H7 (cell line): ENCODE data around the gene TMPRSS11A. TPM values are rescaled to one million over a fixed set of nuclear protein-coding genes. Genes with fewer than 3 reads are reported as not detected.

Source experiments
- DNase-seq: peaks from one replicate; pipeline ENCODE4 v3.0.0; 2012
- H3K27me3 ChIP-seq: 2 replicates; pipeline ENCODE4 v1.6.0; 2011; ENCODE audit warnings: mild to moderate bottlenecking, low read length; ENCODE audit not compliant: control insufficient read depth, insufficient read depth
- H3K36me3 ChIP-seq: replicated peaks from 2 replicates; pipeline ENCODE4 v1.5.1; 2011; ENCODE audit warnings: low read length; ENCODE audit not compliant: control insufficient read depth, insufficient read depth
- H3K4me3 ChIP-seq: 2 replicates; pipeline ENCODE4 v1.5.1; 2011; ENCODE audit warnings: low read depth, mild to moderate bottlenecking, control low read depth, low read length, moderate library complexity; ENCODE audit not compliant: insufficient read depth
- total RNA-seq: library from RNA; depleted of rRNA; stranded (reverse); fragments of >200 nt; shearing (Covaris generic); gene quantifications from 2 replicates; pipeline ENCODE4 v1.2.3, GENCODE V29; 2014; rRNA removed

TMPRSS11A gene
- total RNA-seq, 1 experiment from 2014 or later, result 0.21 TPM

- Histone ChIP-seq H3K4me3 (no peak overlapping the region), H3K27me3 (no peaks in the 10 kb centered on the region)
- DNase-seq, result no peak
Measured at GRCh38 chr4:67873116-67873515, 90.2 kb downstream of the TMPRSS11A start.

GRCh38 chr4:67871867-67872266 lies 91.4 kb downstream of the TMPRSS11A start:
- Histone ChIP-seq H3K27me3 (no peaks in the 10 kb centered on the region), H3K4me3 (no peak overlapping the region)
- peak; percentile 27 for DNase-seq

More at GRCh38 chr4:67873116-67873515, 90.2 kb downstream of the TMPRSS11A start:
- no peaks in the 10 kb centered on the region for H3K36me3 ChIP-seq

GRCh38 chr4:67869580-67870190 lies 93.6 kb downstream of the TMPRSS11A start:
- Histone ChIP-seq H3K36me3 (no peaks in the 10 kb centered on the region), H3K27me3 (no peaks in the 10 kb centered on the region)

More at GRCh38 chr4:67871867-67872266, 91.4 kb downstream of the TMPRSS11A start:
- H3K36me3 ChIP-seq, result no peaks in the 10 kb centered on the region

GRCh38 chr4:67861513-67861912 lies 101.8 kb downstream of the TMPRSS11A start:
- H3K4me3 ChIP-seq, result no peak overlapping the region
- DNase-seq, result no peak
- H3K36me3 ChIP-seq, result no peaks in the 10 kb centered on the region
- H3K27me3 ChIP-seq, result no peaks in the 10 kb centered on the region

More at GRCh38 chr4:67869580-67870190, 93.6 kb downstream of the TMPRSS11A start:
- H3K4me3 ChIP-seq, result no peak overlapping the region
- no peak for DNase-seq

Other genes starting within 250 kb of the TMPRSS11A start
- not detected in 2 replicates for gene GNRHR, start 209.1 kb downstream of the TMPRSS11A start, total RNA-seq
- not detected in 2 replicates for gene TMPRSS11D, start 79.5 kb downstream of the TMPRSS11A start, total RNA-seq
- not detected in 2 replicates for gene TMPRSS11F, start 166.4 kb upstream of the TMPRSS11A start, total RNA-seq